CD1c-positive myeloid dendritic cell (primary cell): ENCODE data around the gene ARTN.

ENCODE experiments used
- DNase-seq: peaks from one replicate; pipeline ENCODE4 v3.0.0-alpha.2; 2016; ENCODE audit errors: extremely low spot score

ARTN gene

GRCh38 chr1:43947874-43948437 lies 14.4 kb downstream of the ARTN start:
- DNase-seq: no peak

GRCh38 chr1:43949678-43950077 lies 16.1 kb downstream of the ARTN start:
- no peak for DNase-seq

- DNase-seq: no peak
Observed at GRCh38 chr1:43951021-43951985, 17.7 kb downstream of the ARTN start.

GRCh38 chr1:43952731-43953346 lies 19.2 kb downstream of the ARTN start:
- DNase-seq: no peak

- no peak for DNase-seq
Observed at GRCh38 chr1:43953361-43953760, 19.8 kb downstream of the ARTN start.

GRCh38 chr1:43954036-43954435 lies 20.4 kb downstream of the ARTN start:
- no peak for DNase-seq

GRCh38 chr1:43956234-43956633 lies 22.6 kb downstream of the ARTN start:
- DNase-seq: no peak

GRCh38 chr1:43957407-43958040 lies 23.9 kb downstream of the ARTN start:
- DNase-seq: no peak

- DNase-seq: no peak
Observed at GRCh38 chr1:43958351-43959255, 25.0 kb downstream of the ARTN start.

- DNase-seq: no peak
Observed at GRCh38 chr1:43960798-43961197, 27.2 kb downstream of the ARTN start.

GRCh38 chr1:43961692-43962091 lies 28.1 kb downstream of the ARTN start:
- DNase-seq: no peak

- no peak for DNase-seq
Observed at GRCh38 chr1:43962324-43962723, 28.7 kb downstream of the ARTN start.

GRCh38 chr1:43963006-43963405 lies 29.4 kb downstream of the ARTN start:
- DNase-seq: no peak

- DNase-seq: no peak
Observed at GRCh38 chr1:43963890-43964289, 30.3 kb downstream of the ARTN start.

- DNase-seq: no peak
Observed at GRCh38 chr1:43965316-43965715, 31.7 kb downstream of the ARTN start.

- no peak for DNase-seq
Observed at GRCh38 chr1:43968348-43968948, 34.8 kb downstream of the ARTN start.

- DNase-seq: no peak
Observed at GRCh38 chr1:43969416-43969745, 35.8 kb downstream of the ARTN start.

GRCh38 chr1:43969746-43970466 lies 36.3 kb downstream of the ARTN start, which contains the start of gene DPH2:
TSS of gene DPH2 (plus strand) at chr1:43970010. CDS start at chr1:43970176, 166 bp downstream.
- DNase-seq: peak; percentile 98

GRCh38 chr1:43970502-43970901 lies 36.9 kb downstream of the ARTN start:
- DNase-seq: no peak

GRCh38 chr1:43970911-43971310 lies 37.3 kb downstream of the ARTN start:
- no peak for DNase-seq
